ENCODE measurements around the gene FKBP5.
"Not testable (repeated sequence)": the region's sequence is repeated elsewhere in the genome, so short reads cannot be mapped to it uniquely, and the experiment has no call there.

FKBP5 gene

GRCh38 chr6:35690006-35690405, 1.3 kb upstream of the FKBP5 start:
- not testable (repeated sequence) for DNase-seq

GRCh38 chr6:35687658-35688604, 784 bp downstream of the FKBP5 start:
- DNase-seq: no peak

GRCh38 chr6:35686873-35687555, 1.7 kb downstream of the FKBP5 start:
- DNase-seq: no peak

- DNase-seq: no peak
Observed at GRCh38 chr6:35686436-35686835, 2.3 kb downstream of the FKBP5 start.

GRCh38 chr6:35683267-35683666, 5.4 kb downstream of the FKBP5 start:
- no peak for DNase-seq

GRCh38 chr6:35681298-35681697, 7.4 kb downstream of the FKBP5 start:
- DNase-seq: no peak

GRCh38 chr6:35679399-35679798, 9.3 kb downstream of the FKBP5 start:
- no peak for DNase-seq

- no peak for DNase-seq
Observed at GRCh38 chr6:35678814-35679213, 9.9 kb downstream of the FKBP5 start.

- no peak for DNase-seq
Observed at GRCh38 chr6:35678021-35678654, 10.6 kb downstream of the FKBP5 start.

GRCh38 chr6:35677456-35677855, 11.3 kb downstream of the FKBP5 start:
- no peak for DNase-seq

- DNase-seq: no peak
Observed at GRCh38 chr6:35675871-35676459, 12.8 kb downstream of the FKBP5 start.

GRCh38 chr6:35674594-35674993, 14.1 kb downstream of the FKBP5 start:
- no peak for DNase-seq

- no peak for DNase-seq
Observed at GRCh38 chr6:35673755-35674154, 15.0 kb downstream of the FKBP5 start.

GRCh38 chr6:35673284-35673666, 15.4 kb downstream of the FKBP5 start:
- not testable (repeated sequence) for DNase-seq

GRCh38 chr6:35670453-35670852, 18.3 kb downstream of the FKBP5 start:
- DNase-seq: not testable (repeated sequence)

GRCh38 chr6:35669451-35670045, 19.2 kb downstream of the FKBP5 start:
- DNase-seq: no peak

- DNase-seq: no peak
Observed at GRCh38 chr6:35668744-35669450, 19.8 kb downstream of the FKBP5 start.

- no peak for DNase-seq
Observed at GRCh38 chr6:35668096-35668495, 20.6 kb downstream of the FKBP5 start.

- no peak for DNase-seq
Observed at GRCh38 chr6:35665573-35665972, 23.1 kb downstream of the FKBP5 start.

GRCh38 chr6:35664945-35665344, 23.8 kb downstream of the FKBP5 start:
- DNase-seq: no peak

GRCh38 chr6:35663447-35664235, 25.1 kb downstream of the FKBP5 start:
- no peak for DNase-seq

Measured in GF-D8 (cell line).